Stimulated activated naive CD8-positive, alpha-beta T cell treated with anti-CD3 and anti-CD28 coated beads, Interleukin-15, amount 100 ng/mL, for 72 hours (primary cell): ENCODE data around the gene ATG16L1.

Experiments
- ATAC-seq: fragments of 150-1000 bp; cut with Tn5 transposase; 2 replicates; pipeline ENCODE4 v1.10.0; 2021; ENCODE audit warnings: mild to moderate bottlenecking, moderate library complexity
- DNase-seq, 2 donors: peaks; one replicate each; pipeline ENCODE4 v3.0.0; 2021 to 2022
- H3K27ac Mint-ChIP-seq, 2 donors: one replicate each; pipeline ENCODE4 v1.8.0; 2022; ENCODE audit warnings: mild to moderate bottlenecking in 2 of 2, mixed read lengths in 2 of 2, moderate library complexity in 2 of 2
- H3K27me3 Mint-ChIP-seq: one replicate; pipeline ENCODE4 v1.8.0; 2022; ENCODE audit warnings: mixed read lengths
- H3K4me1 Mint-ChIP-seq: one replicate; pipeline ENCODE4 v1.8.0; 2022; ENCODE audit warnings: mild to moderate bottlenecking, mixed read lengths
- H3K4me3 Mint-ChIP-seq, 2 donors: one replicate each; pipeline ENCODE4 v1.8.0; 2022; ENCODE audit warnings: mild to moderate bottlenecking in 2 of 2, mixed read lengths in 2 of 2, moderate library complexity in 1 of 2
- H3K9me3 Mint-ChIP-seq, 2 donors: one replicate each; pipeline ENCODE4 v1.8.0; 2022; ENCODE audit warnings: mixed read lengths in 2 of 2

Gene ATG16L1

DNA sequence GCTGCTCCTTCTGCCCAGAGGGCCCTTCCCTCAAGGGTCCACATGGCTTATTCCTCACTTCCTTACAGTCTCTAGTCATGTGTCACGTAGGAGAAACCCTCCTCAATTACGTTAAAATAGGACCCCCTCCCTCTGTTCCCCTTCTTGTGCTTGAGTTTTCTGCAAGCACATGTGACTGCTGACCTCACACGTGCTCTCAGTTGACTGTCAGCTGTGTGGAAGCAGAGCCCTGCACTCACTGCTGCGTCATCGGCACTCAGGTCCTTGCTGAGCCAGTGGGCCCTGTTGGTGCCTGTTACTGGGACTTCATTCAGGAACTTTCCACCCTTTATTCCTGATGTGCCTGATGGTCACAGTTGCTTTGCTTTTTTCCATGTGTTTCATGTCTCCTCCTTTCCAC, 11.1 kb downstream of the ATG16L1 start:
- no peaks in the 10 kb centered on the region for H3K27me3 Mint-ChIP-seq
- H3K9me3 Mint-ChIP-seq, result no peaks in the 10 kb centered on the region
- H3K4me3 Mint-ChIP-seq, result no peak overlapping the region

DNA sequence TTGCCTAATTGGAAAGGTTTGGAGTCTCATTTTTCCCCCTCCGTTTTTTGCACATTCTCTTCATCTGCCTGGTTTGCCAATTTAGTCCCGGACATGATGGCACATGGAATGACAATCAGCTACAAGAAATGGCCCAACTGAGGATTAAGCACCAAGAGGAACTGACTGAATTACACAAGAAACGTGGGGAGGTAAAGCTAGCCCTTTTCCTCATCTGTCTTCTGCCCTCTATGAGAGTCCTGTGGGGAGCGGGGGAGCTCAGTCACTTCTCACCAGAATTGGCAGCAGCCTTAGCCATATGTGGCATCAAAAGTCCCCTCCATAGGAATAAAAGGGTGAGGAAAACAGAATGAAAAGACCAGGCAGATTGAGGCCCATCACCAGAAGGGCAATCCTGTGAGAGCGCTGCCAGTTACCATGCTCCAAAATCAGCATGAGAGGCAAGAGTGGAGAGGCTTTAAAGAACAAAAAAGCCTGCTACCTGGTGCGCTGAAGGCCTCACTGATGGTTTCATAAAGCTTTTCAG, 11.6 kb downstream of the ATG16L1 start:
- Mint-ChIP-seq H3K4me3 (no peak overlapping the region), H3K9me3 (no peaks in the 10 kb centered on the region), H3K27me3 (no peaks in the 10 kb centered on the region), H3K27ac (no peak overlapping the region), H3K4me1 (peaks cover 69% of the 10 kb centered on the region)
- DNase-seq (no peak), ATAC-seq (no peak)

More for the DNA sequence above, 11.1 kb downstream of the ATG16L1 start:
- DNase-seq (no peak), ATAC-seq (no peak)
- peak overlapping the region in 1 of 2 donors; percentile 79 for H3K27ac Mint-ChIP-seq
- H3K4me1 Mint-ChIP-seq, result peaks cover 65% of the 10 kb centered on the region

DNA sequence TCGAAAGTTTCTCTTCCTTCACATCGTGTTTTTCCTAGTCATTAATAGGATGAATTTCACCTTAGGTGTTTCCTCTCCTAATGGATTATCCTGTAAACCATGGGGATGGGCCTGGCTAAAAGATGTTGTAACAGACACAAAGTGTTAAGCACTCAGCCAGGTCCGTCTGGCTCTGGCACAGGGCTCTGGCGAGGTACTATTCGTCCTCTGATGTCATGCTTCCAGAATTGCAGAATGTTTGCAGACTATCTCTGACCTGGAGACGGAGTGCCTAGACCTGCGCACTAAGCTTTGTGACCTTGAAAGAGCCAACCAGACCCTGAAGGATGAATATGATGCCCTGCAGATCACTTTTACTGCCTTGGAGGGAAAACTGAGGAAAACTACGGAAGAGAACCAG, 13.2 kb downstream of the ATG16L1 start:
- no peak overlapping the region for H3K4me3 Mint-ChIP-seq
- no peaks in the 10 kb centered on the region for H3K9me3 Mint-ChIP-seq
- peak overlapping the region in 1 of 2 donors; percentile 51 for H3K27ac Mint-ChIP-seq
- peaks cover 69% of the 10 kb centered on the region for H3K4me1 Mint-ChIP-seq
- no peaks in the 10 kb centered on the region for H3K27me3 Mint-ChIP-seq
- ATAC-seq, result no peak
- DNase-seq, result no peak

DNA sequence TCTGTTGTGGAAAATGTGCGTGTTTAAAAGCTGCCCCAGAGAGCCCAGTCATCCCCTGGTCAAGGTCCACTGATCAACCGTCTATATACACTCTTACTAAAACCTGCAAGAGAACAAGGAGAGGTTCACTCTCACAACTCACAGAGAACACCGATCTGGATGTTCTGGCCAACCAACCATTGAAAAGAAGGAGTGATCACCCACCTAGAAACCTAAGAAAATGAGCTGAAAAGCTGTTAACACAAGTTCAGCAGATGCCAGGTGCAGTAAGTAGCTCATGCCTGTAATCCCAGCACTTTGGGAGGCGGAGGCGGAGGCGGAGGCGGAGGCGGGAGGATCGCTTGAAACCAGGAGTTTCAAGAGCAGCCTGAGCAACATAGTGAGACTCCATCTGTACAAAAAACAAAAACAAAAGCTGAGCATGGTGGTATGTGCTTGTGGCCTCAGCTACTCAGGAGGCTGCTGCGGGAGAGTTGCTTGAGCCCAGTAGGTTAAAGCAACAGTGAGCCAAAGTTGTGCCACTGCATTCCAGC, 14.5 kb downstream of the ATG16L1 start:
- Mint-ChIP-seq H3K27ac (no peak overlapping the region), H3K4me1 (peaks cover 71% of the 10 kb centered on the region), H3K4me3 (no peak overlapping the region)

DNA sequence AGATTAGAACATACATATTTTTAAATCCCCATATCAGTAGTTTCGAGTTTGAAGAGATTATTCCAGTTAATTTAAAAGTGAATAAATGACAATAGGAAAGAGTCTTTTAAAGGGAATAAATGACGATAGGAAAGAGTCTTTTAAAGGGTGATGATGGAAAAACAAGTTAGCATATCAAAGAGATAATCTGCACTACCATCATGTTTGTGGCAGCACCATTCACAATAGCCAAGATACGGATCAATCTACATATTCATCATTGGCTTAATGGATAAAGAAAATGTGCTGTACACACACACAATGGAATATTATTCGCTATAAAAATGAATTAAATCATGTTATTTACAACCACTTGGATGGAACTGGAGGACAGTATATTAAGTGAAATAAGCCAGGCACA, 15.0 kb downstream of the ATG16L1 start:
- ATAC-seq, result no peak
- no peaks in the 10 kb centered on the region for H3K27me3 Mint-ChIP-seq
- peaks cover 67% of the 10 kb centered on the region for H3K4me1 Mint-ChIP-seq
- no peak overlapping the region for H3K4me3 Mint-ChIP-seq
- H3K9me3 Mint-ChIP-seq, result no peaks in the 10 kb centered on the region
- DNase-seq, result no peak
- peak overlapping the region in 1 of 2 donors; percentile 92 for H3K27ac Mint-ChIP-seq

More for the DNA sequence above, 14.5 kb downstream of the ATG16L1 start:
- Mint-ChIP-seq H3K27me3 (no peaks in the 10 kb centered on the region), H3K9me3 (no peaks in the 10 kb centered on the region)
- ATAC-seq (no peak), DNase-seq (no peak)

DNA sequence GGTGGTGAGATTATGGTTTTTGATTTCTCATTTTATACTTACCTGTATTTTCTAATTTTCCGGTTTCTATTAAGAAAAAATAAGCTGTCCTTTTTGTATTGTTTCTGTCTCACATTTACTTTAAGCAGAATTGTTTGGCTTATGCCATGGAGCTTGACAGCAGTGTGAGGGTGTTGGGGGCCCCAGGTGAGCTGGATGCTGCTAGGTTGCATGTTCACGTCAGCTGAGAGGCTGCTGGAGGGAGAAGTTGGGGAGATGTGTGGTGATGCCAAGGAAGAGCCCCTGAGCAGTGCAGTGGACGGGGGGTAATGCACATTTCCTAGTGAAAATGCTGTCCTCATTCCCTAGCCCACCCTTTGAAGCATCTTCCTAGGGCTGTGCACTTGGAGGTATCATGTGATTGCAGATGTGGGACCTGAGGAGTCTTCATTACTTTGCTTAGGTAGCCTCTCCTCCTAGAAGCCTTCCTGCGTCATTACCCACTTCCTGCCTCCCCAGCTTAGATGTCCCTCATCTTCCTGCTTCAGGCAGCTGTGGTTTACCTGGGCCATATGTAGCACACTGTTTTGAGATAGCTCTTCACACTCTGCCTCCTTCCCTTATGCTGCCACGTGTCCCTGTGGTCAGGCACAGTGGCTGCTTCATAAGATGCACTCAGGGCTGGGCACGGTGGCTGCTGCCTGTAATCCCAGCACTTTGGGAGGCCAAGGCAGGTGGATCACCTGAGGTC, 16.2 kb downstream of the ATG16L1 start:
- H3K4me3 Mint-ChIP-seq, result peak overlapping the region; percentile 74 to 77
- no peaks in the 10 kb centered on the region for H3K27me3 Mint-ChIP-seq
- peak; percentile 99 for ATAC-seq
- no peaks in the 10 kb centered on the region for H3K9me3 Mint-ChIP-seq
- peak overlapping the region; percentile 92 to 96 for H3K27ac Mint-ChIP-seq
- peaks cover 62% of the 10 kb centered on the region for H3K4me1 Mint-ChIP-seq
- peak; percentile 71 to 87 for DNase-seq

DNA sequence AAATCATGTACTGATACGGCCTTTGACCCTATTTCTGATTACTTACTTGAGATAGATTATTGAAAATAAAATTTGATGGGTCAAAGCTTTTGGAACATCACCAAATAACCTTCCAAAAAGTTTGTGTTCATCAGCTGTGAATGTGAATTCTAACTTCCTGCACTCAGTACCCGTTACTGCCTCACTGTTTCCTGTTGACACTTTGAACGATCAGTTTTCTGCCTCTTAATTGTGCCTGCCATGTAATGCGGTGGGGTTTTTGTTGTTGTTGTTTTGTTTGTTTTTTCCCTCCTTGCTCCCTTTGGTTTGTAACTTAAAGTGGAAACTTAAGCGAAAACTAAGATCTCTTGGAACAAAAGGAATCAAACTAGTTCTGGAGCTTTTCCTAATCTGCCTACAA, 18.9 kb downstream of the ATG16L1 start:
- Mint-ChIP-seq H3K4me3 (peak overlapping the region; percentile 69 to 71), H3K9me3 (no peaks in the 10 kb centered on the region), H3K27ac (peak overlapping the region; percentile 93 to 96), H3K4me1 (peaks cover 64% of the 10 kb centered on the region), H3K27me3 (no peaks in the 10 kb centered on the region)
- no peak for ATAC-seq
- no peak for DNase-seq

DNA sequence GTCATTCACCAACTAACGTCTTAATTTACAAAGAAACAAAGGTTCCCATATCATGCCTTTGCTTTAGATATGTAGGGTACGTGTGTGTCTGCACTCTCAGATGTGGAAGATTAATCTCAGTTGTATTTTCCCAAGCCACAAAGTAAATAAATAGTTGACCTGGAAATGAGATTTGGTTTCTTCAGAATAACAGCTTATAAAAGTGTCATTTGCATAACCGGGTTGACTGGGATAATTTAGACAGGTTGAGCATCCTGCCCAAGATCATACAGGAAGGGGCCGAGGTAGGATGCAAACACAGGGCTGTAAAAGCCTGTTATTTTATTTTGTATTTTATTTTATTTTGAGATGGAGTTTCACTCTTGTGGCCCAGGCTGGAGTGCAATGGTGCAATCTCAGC, 19.5 kb downstream of the ATG16L1 start:
- H3K9me3 Mint-ChIP-seq, result no peaks in the 10 kb centered on the region
- peak overlapping the region; percentile 69 to 71 for H3K4me3 Mint-ChIP-seq
- ATAC-seq (no peak), DNase-seq (no peak)
- H3K27me3 Mint-ChIP-seq, result no peaks in the 10 kb centered on the region
- peak overlapping the region; percentile 93 to 96 for H3K27ac Mint-ChIP-seq
- peaks cover 61% of the 10 kb centered on the region for H3K4me1 Mint-ChIP-seq

DNA sequence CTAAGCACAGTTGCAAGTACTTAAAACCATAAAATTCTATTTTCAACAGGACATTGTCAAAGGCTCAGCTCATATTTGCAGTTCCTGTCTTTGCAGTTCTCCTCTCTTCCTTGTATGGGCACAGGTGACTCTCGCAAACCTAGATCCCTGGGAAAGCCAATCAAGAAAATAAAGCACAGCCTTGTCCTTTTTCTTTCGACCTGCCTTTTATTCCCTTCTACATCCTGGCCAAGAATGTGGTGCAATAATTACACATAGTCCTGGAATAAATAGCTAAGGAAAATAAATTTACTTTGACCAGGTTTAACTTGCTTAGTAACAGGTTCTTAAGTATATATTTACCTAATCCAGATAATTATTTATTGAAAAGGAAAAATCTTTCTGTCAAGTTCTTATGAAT, 20.2 kb downstream of the ATG16L1 start:
- Mint-ChIP-seq H3K27me3 (no peaks in the 10 kb centered on the region), H3K27ac (peak overlapping the region in 1 of 2 donors; percentile 64), H3K4me1 (peaks cover 56% of the 10 kb centered on the region), H3K4me3 (no peak overlapping the region), H3K9me3 (no peaks in the 10 kb centered on the region)
- DNase-seq, result no peak
- no peak for ATAC-seq

DNA sequence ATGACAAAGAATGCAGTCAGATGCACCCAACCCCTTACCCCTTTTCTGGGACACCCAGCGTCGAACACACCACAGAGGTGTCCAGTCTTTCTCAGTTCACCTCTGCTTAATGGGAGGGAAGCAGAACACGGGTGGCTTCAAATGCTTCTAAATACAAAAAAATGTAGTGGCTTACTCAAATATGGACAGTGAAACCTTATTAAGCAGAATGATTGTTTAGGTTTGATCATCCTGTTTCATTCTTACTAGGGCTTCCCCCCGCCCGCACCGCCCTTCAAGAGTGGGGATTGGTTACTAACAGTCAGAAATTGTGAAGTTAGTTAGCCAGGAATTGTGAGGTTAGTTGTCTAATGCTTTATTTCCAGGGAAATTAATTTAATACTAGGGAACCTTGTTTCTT, 21.6 kb downstream of the ATG16L1 start:
- Mint-ChIP-seq H3K4me1 (peaks cover 41% of the 10 kb centered on the region), H3K4me3 (no peak overlapping the region), H3K27me3 (no peaks in the 10 kb centered on the region), H3K9me3 (no peaks in the 10 kb centered on the region), H3K27ac (peak overlapping the region in 1 of 2 donors; percentile 41)
- ATAC-seq, result peak; percentile 48
- no peak for DNase-seq

DNA sequence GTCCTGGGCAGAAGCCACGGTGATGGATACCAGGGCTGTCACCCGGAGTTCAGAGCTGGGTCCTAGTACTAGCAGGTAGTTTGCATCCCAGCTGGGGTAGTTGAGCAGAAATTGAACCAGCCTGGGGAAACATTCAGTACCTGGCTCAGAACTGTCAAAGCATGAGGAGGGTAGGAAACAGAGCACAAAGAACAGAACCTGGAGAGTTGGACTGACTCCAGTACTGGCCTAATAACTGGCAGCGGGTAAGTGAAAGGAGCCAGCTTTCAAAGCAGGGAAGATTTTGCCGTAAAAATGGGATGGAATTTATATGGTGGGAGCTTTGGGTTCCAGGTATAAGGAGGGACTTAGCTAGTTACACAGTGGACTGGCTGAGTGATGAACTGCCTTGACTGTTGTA, 23.8 kb downstream of the ATG16L1 start:
- ATAC-seq, result no peak
- H3K27ac Mint-ChIP-seq, result no peak overlapping the region

DNA sequence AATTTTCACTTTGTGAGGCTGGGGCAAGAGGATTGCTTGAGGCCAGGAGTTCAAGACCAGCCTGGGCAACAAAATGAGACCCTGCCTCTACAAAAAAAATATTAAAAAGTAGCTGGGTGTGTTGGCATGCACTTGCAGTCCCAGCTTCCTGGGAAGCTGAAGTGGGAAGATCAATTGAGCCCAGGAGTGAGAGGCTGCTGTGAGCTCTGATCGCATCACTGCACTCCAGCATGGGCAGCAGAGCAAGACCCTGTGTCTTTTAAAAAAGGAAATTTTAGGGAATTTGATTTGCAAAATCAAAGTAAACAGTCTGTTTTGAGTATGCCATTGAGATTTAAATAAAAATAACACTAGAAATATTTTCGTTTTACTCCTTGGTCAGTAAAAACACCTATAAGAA, 27.4 kb downstream of the ATG16L1 start:
- Mint-ChIP-seq H3K27me3 (no peaks in the 10 kb centered on the region), H3K9me3 (no peaks in the 10 kb centered on the region), H3K4me1 (peaks cover 18% of the 10 kb centered on the region), H3K4me3 (no peak overlapping the region), H3K27ac (no peak overlapping the region)
- DNase-seq (no peak), ATAC-seq (no peak)

More for the DNA sequence above, 23.8 kb downstream of the ATG16L1 start:
- H3K9me3 Mint-ChIP-seq, result no peaks in the 10 kb centered on the region
- H3K4me1 Mint-ChIP-seq, result peaks cover 23% of the 10 kb centered on the region
- no peak overlapping the region for H3K4me3 Mint-ChIP-seq
- no peak for DNase-seq
- no peaks in the 10 kb centered on the region for H3K27me3 Mint-ChIP-seq

DNA sequence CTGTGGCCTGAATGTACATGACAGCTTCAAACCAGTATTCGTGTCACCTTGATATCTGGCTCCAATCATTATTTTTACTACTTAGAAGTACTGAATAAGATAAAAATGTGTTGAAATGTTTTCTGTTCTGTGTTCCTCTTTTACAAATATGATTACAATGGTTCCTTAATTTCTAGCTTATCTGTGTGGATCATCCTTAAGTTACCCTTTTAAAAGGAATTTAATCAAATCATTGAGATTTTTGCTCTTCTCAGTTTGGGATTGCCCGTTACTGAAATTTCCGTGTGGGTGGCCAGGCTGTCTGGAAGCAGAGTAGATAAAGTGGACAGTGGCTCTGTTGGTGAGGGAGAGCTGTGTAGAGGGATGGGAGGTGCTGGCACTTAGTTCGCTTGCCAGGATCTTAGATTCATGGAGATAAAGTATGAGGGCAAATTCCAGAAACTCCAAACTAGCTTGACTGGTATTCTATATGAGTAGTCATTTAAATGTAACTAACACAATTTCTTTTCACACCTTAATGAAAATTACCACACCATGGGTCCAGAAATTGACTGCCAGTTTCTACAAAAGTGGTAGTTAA, 28.7 kb downstream of the ATG16L1 start:
- no peaks in the 10 kb centered on the region for H3K27me3 Mint-ChIP-seq
- H3K4me1 Mint-ChIP-seq, result peaks cover 18% of the 10 kb centered on the region
- DNase-seq (no peak), ATAC-seq (no peak)
- no peak overlapping the region for H3K4me3 Mint-ChIP-seq
- no peaks in the 10 kb centered on the region for H3K9me3 Mint-ChIP-seq
- H3K27ac Mint-ChIP-seq, result peak overlapping the region in 1 of 2 donors; percentile 81

DNA sequence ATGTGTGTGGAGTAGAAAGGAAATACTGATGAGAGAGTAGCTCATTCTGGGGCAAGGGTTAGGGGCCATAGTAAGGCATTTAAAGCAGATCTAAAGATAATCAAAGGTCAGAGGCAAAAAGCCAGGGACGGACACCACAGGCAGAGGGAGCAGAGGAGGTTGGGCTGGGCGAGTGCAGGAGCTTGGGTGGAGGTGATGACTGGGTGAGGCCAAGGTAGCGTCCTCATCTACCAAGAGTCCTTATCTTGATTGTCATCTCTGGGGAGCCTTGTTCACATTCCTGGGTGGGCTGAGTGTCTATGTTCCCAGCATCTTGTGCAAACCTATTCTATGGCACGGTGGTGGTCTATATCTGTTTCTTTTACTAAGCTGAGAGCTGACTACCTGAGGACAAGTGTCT, 30.1 kb downstream of the ATG16L1 start:
- Mint-ChIP-seq H3K4me3 (no peak overlapping the region), H3K27ac (peak overlapping the region in 1 of 2 donors; percentile 3), H3K9me3 (no peaks in the 10 kb centered on the region), H3K27me3 (no peaks in the 10 kb centered on the region), H3K4me1 (peaks cover 18% of the 10 kb centered on the region)
- ATAC-seq (no peak), DNase-seq (no peak)

DNA sequence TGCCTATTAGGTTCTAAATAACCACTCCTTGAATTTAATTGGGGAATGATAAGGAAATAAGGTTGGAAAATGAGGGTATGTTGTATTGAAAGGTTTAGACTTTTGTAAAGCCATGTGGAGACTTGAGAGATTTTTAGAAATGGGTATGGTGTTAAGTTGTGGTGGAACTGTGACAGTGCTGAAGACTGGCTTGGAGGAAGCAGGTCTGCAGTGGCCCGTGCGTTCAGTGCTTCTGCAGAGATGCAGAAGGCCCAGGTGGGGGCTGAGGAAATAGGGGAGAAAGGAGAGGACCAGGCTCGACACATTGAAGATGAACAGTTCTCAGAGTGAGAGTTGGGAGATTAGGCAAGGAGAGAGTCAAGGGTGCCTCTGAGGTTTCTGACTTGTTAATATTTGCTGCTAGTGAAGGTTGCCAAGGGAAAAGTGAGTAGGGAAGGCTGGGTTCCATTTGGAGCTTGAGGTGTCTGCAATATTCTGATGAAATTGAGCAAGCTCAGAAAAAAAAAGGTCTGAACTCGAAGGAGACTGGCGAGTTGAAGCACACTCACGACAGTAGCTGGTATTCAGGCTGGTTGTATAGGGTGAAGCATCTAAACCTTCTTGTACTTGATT, 30.6 kb downstream of the ATG16L1 start:
- Mint-ChIP-seq H3K27ac (no peak overlapping the region), H3K4me3 (no peak overlapping the region), H3K4me1 (peaks cover 18% of the 10 kb centered on the region), H3K9me3 (no peaks in the 10 kb centered on the region), H3K27me3 (no peaks in the 10 kb centered on the region)
- ATAC-seq (no peak), DNase-seq (no peak)

DNA sequence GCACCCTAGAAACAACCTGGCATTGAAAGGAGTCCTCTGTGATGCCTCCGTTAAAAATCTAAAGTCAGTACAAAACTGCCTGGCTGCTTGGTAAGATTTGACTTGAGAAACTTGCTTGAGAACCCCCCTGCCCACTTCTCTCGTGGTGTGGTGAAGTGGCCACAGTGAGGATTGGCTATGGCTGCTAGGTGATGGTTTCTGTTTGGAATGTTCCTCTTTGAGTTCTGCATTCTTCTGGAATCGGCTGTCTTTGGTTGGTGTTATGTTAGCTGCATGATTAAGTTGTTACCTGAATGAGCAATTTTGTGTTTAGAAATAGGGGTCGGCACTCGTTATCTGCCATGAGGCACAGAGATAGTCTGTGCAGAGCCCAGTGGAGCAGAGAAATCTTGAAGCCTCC, 34.4 kb downstream of the ATG16L1 start:
- H3K27me3 Mint-ChIP-seq, result no peaks in the 10 kb centered on the region
- ATAC-seq (no peak), DNase-seq (no peak)
- H3K9me3 Mint-ChIP-seq, result no peaks in the 10 kb centered on the region
- no peak overlapping the region for H3K4me3 Mint-ChIP-seq
- no peak overlapping the region for H3K27ac Mint-ChIP-seq
- peaks cover 13% of the 10 kb centered on the region for H3K4me1 Mint-ChIP-seq
